ES-I3 (cell line): ENCODE measurements around the gene MYO3B.

Source experiments
- H3K36me3 ChIP-seq: 2 replicates; pipeline ENCODE4 v1.6.1; 2013; ENCODE audit warnings: mild to moderate bottlenecking, low read length, control low read depth, moderate library complexity; ENCODE audit not compliant: insufficient read depth
- H3K4me1 ChIP-seq: 2 replicates; pipeline ENCODE4 v1.6.1; 2013; ENCODE audit warnings: mild to moderate bottlenecking, control low read depth, low read length; ENCODE audit not compliant: insufficient read depth
- H3K9ac ChIP-seq: 2 replicates; pipeline ENCODE4 v1.6.1; 2013; ENCODE audit warnings: low read depth, mild to moderate bottlenecking, low read length, moderate library complexity
- H3K9me3 ChIP-seq: 2 replicates; pipeline ENCODE4 v1.6.1; 2013; ENCODE audit warnings: mild to moderate bottlenecking, low read length, moderate library complexity; ENCODE audit not compliant: control insufficient read depth, insufficient read depth

Gene MYO3B, protein sequence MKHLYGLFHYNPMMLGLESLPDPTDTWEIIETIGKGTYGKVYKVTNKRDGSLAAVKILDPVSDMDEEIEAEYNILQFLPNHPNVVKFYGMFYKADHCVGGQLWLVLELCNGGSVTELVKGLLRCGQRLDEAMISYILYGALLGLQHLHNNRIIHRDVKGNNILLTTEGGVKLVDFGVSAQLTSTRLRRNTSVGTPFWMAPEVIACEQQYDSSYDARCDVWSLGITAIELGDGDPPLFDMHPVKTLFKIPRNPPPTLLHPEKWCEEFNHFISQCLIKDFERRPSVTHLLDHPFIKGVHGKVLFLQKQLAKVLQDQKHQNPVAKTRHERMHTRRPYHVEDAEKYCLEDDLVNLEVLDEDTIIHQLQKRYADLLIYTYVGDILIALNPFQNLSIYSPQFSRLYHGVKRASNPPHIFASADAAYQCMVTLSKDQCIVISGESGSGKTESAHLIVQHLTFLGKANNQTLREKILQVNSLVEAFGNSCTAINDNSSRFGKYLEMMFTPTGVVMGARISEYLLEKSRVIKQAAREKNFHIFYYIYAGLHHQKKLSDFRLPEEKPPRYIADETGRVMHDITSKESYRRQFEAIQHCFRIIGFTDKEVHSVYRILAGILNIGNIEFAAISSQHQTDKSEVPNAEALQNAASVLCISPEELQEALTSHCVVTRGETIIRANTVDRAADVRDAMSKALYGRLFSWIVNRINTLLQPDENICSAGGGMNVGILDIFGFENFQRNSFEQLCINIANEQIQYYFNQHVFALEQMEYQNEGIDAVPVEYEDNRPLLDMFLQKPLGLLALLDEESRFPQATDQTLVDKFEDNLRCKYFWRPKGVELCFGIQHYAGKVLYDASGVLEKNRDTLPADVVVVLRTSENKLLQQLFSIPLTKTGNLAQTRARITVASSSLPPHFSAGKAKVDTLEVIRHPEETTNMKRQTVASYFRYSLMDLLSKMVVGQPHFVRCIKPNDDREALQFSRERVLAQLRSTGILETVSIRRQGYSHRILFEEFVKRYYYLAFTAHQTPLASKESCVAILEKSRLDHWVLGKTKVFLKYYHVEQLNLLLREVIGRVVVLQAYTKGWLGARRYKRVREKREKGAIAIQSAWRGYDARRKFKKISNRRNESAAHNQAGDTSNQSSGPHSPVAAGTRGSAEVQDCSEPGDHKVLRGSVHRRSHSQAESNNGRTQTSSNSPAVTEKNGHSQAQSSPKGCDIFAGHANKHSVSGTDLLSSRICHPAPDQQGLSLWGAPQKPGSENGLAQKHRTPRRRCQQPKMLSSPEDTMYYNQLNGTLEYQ (N-terminal part only)

DNA sequence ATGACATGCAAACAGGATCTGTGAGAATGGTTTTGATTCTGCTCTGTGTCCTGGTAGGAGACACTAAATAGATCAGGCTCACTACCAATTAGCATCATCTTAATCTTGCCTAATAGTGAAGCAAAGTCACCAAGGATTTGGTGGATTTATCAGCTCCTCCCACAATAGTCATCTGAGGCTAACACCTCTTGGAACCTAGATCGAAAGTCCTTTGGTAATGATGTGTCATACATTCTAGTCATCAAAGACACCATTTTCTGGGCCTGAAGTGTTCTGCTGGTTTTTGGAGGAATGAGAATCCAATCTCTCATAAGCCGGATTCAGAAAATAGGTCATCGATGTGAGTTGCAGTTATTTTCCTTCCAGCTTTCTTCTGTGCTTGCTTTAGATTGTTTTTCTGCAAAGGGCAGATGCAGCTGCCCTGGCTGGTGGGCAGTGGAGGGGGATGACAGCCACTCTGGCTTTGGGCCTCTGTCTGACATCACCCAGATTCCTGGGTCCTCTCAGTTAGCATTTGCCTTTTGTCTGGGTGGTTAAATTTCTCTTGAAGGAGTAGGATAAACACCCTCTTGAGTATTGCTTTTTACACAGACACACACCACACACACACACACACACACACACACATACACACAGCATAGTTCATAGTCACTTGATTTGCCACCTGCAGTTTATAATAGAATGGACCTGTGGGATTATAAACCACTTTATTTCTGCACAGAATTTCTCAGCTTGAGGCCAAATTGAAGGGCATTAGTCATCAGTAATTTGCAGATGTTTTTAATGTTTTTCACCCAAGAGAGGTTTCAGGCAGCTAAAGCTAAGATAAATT lies at the start of gene MYO3B:
MYO3B (plus strand) TSS at position 198 of the 832 bp plus-strand sequence; CDS start at position 339, 141 bp downstream.
- Histone ChIP-seq H3K36me3 (no peaks in the 10 kb centered on the region), H3K9ac (no peak within 1 kb of the TSS), H3K9me3 (no peaks in the 10 kb centered on the region), H3K4me1 (peaks cover 9% of the 10 kb centered on the region; the same call in 1 of the 2 replicates)

DNA sequence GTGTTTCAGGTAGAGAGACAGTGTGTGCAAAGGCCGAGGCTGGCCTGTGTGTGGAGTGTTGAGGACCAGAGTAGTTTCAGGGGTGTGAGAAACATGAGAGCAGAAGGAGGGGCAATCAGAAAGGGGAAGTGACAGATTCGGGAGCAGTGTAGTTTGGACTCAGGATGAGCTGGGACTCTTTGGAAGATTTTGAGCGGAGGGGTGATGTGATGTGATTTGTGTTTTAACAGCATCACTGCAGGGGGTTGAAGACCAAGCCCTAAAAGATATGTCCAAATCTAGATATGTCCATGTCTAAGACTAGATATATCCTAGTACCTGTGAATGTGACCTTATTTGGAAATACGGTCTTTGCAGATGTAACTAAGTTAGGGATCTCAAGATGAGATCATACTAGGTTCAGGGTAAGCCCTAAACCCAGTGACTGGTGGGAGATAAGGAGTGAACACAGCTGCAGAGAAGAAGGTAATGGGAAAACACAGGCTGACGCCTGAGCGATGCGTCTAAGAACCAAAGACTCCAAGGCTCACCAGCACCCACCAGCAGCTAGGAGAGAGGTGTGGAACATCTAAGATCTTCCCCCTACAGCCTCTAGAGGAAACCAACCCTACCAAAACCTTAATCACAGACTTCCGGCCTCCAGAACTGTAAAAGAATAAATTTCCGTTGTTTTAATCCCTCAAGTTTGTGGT lies 38.5 kb upstream of the MYO3B start:
- Histone ChIP-seq H3K4me1 (0 out of 2 replicates have a peak, but pooled peaks cover 5% of the 10 kb centered on the region), H3K9ac (no peak overlapping the region), H3K36me3 (no peaks in the 10 kb centered on the region), H3K9me3 (no peaks in the 10 kb centered on the region)

DNA sequence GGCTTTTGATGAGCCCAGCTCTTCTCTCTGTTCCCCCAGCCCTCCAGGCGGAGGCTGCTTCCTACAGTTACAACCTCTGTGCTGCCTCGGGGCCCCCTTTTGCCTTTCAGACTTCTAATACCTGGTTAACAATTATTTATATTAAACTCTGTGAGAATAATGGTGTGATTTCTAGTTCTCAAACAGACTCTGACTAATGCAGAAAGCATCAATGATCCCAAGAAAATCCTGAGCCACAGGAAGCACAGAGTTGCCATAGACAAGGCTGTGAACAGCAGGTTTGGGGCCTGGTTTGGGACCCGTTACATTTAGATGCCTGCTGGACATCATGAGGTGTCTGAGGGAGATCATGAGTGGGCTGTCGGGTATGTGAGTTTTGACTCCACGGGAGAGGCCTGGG lies 37.4 kb upstream of the MYO3B start:
- Histone ChIP-seq H3K4me1 (0 out of 2 replicates have a peak, but pooled peaks cover 5% of the 10 kb centered on the region), H3K9ac (no peak overlapping the region), H3K9me3 (no peaks in the 10 kb centered on the region), H3K36me3 (no peaks in the 10 kb centered on the region)

DNA sequence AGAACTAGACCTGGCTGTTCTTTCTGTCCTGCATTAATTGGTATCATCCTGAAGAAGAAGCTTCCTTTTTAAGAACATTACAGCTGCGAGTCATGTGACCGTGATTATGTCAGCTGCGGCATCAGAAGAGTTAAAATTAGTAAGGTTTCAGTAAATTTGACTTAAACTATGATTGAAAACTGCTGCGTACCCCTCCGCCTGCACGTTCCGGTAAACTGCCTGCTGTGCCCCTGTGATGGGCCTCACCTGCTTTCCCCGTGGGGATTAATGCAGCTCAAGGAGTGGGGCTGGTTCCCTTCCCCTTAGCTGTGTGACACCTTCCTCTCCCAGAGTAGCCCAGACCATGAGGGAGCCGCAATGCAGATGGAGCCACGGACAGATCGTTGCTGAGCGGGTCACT lies 36.1 kb upstream of the MYO3B start:
- Histone ChIP-seq H3K36me3 (no peaks in the 10 kb centered on the region), H3K9me3 (no peaks in the 10 kb centered on the region), H3K9ac (no peak overlapping the region), H3K4me1 (0 out of 2 replicates have a peak, but pooled peaks cover 5% of the 10 kb centered on the region)

DNA sequence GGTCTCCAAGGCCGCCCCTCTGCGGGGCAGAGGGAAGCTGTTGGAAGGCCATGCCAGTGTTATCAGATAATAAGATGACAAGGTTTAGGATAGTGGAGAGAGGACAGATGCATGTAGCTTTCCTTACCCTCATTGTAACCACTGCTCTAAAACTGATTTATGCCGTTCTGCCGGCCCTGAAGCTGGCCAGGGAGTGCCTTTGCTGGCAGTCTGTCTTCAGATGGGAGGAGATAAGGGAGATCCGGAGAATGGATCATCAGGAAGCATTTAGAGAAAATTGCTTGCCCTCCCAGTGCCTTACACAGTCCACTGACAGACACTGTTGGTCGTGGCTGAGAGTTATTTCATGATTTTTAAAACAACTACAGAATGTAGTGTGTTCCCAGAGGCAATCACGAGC lies 35.4 kb upstream of the MYO3B start:
- Histone ChIP-seq H3K9me3 (no peaks in the 10 kb centered on the region), H3K4me1 (0 out of 2 replicates have a peak, but pooled peaks cover 5% of the 10 kb centered on the region), H3K36me3 (no peaks in the 10 kb centered on the region), H3K9ac (no peak overlapping the region)

DNA sequence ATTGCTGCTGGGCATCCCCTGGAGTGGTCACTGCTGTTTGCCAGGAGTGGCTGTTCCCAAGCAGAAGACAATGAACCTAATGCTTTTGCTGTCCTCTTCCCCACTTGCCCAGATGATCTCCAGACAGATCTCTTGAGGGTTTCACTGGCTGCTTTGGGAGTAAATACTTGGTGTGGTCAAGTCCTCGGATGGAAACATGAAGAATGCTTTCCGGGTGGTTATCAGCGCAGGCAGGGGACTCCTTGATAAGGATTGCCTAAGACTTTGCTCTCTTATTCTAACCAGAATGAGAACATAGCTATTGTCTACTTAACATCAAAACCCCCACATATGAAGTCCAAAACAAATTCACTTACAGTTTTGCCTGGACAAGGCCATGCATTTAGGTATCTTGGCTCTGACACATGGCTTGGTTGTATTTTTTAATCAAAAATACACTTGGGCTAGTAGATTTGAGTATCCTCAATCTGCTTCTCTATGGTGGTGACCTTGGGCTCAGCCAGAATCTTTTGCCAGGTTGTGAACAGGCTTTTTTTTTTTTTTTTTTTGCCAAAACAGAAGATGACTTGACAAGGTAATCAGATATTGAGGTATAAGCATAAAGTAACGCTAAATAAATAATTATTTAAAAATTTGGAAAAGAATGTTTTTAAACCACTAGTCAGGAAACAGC lies 34.8 kb upstream of the MYO3B start:
- H3K9ac ChIP-seq = no peak overlapping the region
- 0 out of 2 replicates have a peak, but pooled peaks cover 5% of the 10 kb centered on the region for H3K4me1 ChIP-seq
- H3K36me3 ChIP-seq = no peaks in the 10 kb centered on the region
- H3K9me3 ChIP-seq = peaks cover 5% of the 10 kb centered on the region; the same call in 1 of the 2 replicates

DNA sequence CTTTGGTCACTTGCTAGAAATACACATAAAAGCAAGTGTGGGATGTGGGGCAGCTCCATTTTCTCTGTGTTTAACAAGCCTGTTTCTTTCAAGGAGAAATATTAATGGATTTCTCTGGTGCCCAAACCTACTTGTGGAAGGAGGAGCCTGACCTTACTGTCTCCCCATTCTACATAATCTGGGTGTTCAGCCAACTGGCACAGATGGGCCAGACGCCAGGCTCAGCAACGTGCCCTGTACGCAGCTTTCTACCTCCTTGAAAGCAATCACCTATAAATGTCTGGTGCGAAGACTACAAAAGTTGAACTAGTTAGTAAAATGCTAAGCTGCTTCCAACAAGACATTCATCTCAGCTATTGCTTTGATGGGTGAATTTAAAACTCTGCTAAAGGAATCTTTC lies 33.2 kb upstream of the MYO3B start:
- Histone ChIP-seq H3K36me3 (no peaks in the 10 kb centered on the region), H3K4me1 (0 out of 2 replicates have a peak, but pooled peaks cover 5% of the 10 kb centered on the region), H3K9ac (no peak overlapping the region), H3K9me3 (peaks cover 8% of the 10 kb centered on the region; the same call in 1 of the 2 replicates)

DNA sequence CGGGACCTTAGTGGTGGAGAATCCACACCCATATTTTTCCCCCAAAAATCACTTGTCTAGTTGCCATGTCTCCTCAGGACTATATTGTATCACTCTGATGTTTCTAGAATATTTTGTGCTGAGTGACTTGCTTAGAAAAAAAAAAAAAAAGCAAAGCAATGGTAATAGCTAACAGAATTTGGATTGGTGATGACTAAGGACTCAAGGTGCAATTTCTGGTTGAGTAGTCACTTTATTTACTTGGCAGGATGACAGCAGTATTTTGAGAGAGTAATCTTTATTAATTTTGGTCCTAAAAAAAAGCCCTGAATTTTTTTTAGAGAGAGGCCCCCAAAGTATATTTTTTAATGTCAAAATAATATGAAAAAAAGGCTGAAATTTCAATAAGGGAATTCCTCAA lies 32.8 kb upstream of the MYO3B start:
- Histone ChIP-seq H3K9me3 (peaks cover 8% of the 10 kb centered on the region; the same call in 1 of the 2 replicates), H3K9ac (no peak overlapping the region), H3K36me3 (no peaks in the 10 kb centered on the region), H3K4me1 (0 out of 2 replicates have a peak, but pooled peaks cover 2% of the 10 kb centered on the region)

DNA sequence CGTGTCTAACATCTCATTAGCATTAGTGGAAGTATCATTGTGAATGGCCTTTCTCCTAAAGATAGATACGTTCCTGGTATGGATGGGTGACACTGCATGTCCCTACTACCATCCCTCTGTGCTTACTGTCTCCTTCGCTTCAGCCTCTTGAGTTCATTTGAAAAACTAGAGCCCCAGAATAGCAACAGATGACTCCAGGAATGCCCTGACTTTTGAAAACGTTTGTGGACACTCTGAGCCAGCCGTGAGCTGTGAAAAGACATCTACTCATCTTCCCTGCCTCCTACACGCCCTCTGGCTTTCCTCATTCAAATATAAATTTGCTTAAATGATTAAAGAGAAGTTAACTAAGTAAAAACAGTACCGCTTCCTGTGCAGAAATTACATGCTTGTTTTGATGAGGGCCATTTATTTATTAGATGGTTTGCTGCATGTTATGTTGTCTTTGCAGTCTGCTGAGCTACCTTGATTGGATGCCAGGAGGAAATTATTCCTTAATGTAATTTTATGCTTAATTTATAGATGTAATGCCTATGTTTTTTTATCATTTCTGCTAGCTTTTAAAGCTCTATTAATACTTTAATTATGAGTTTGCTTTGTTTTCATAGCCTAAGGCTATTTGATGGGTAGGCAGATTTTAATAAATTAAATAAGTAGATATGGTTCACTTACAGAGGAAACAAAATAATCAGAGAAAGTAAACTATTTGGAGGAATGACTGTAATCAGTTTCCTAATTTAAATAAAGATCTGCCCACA lies 32.1 kb upstream of the MYO3B start:
- Histone ChIP-seq H3K4me1 (no peaks in the 10 kb centered on the region), H3K36me3 (no peaks in the 10 kb centered on the region), H3K9ac (no peak overlapping the region), H3K9me3 (peaks cover 8% of the 10 kb centered on the region; the same call in 1 of the 2 replicates)

DNA sequence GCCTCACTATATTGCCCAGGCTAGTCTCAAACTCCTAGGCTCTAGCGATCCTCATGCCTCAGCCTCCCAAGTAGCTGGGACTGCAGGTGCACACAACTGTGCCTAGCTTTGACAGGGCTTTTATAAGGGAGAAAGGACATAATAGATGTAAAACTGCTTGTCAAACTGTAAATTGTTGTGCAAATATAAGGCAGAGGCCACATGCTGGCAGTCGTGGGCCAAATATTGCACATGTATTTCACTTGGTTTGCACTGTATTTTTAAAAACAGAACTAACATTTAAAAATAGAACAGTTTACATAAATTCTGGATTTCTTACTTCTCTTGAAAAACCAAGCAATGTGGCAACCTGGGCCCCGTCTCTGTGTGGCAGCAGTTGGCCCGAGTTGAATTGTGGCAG lies 31.2 kb upstream of the MYO3B start:
- H3K9me3 ChIP-seq = peaks cover 8% of the 10 kb centered on the region; the same call in 1 of the 2 replicates
- no peak overlapping the region for H3K9ac ChIP-seq
- no peaks in the 10 kb centered on the region for H3K36me3 ChIP-seq
- H3K4me1 ChIP-seq = no peaks in the 10 kb centered on the region

DNA sequence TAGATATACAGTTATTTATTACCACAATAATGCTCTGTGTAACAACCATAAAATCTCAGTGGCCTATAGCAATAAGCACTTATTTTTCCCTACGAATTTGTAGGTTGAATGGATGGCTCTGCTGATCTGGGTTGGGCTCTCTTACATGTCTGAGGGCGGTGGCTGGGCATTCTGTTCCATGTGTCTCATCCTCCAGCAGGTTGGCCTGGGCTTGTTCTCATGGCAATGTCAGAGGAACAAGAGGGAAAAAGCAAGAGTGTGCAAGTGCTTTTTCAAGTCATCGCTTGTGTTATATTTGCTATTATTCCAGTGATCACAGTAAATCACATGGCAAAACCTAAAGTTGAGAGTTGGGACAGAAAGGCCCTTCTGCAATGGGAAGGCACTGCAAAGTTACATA lies 30.4 kb upstream of the MYO3B start:
- Histone ChIP-seq H3K9me3 (peaks cover 10% of the 10 kb centered on the region; the same call in 1 of the 2 replicates), H3K9ac (no peak overlapping the region), H3K4me1 (no peaks in the 10 kb centered on the region), H3K36me3 (no peaks in the 10 kb centered on the region)

DNA sequence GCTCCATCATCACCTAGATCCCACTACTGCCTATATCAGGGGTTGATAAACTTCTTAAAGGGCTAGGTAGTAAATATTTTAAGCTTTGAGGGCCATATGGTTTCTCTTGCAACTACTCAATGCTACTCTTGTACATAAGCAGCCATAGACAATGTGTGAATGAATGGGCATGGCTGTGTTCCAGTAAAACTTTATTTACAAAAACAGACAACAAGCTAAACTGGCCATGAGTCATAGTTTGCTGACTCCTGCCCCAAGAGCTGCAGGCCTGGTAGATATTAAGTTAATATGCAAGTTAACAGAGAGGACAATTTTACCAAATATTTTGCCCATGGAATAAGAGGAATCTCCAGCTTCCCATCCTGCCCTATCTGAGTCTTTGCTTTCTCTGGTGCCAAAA lies 29.8 kb upstream of the MYO3B start:
- H3K9me3 ChIP-seq = peaks cover 12% of the 10 kb centered on the region; the same call in 1 of the 2 replicates
- H3K36me3 ChIP-seq = no peaks in the 10 kb centered on the region
- no peaks in the 10 kb centered on the region for H3K4me1 ChIP-seq
- H3K9ac ChIP-seq = no peak overlapping the region
